IMR-90 (cell line): ENCODE measurements around the gene NOL6.
A peak's percentile ranks its signal among the peaks of the same experiment; 100 is the strongest.

Source experiments
- POLR2A ChIP-seq: IDR thresholded peaks from 2 replicates; pipeline ENCODE4 v1.6.1; 2012; ENCODE audit warnings: mild to moderate bottlenecking, low read depth, low read length
- TF ChIP-seq, protein P1 (sequence below): conservative IDR thresholded peaks from 2 replicates; pipeline ENCODE4 v1.5.1; 2012; ENCODE audit warnings: mild to moderate bottlenecking, low read depth, low read length, improper control_type of control experiment
- TF ChIP-seq, protein P2 (sequence below): fragments of 150-350 bp; IDR thresholded peaks from 2 replicates; pipeline ENCODE4 v1.6.1; 2017; ENCODE audit warnings: mild to moderate bottlenecking, antibody characterized with exemption, low read length, low read depth

DNA sequence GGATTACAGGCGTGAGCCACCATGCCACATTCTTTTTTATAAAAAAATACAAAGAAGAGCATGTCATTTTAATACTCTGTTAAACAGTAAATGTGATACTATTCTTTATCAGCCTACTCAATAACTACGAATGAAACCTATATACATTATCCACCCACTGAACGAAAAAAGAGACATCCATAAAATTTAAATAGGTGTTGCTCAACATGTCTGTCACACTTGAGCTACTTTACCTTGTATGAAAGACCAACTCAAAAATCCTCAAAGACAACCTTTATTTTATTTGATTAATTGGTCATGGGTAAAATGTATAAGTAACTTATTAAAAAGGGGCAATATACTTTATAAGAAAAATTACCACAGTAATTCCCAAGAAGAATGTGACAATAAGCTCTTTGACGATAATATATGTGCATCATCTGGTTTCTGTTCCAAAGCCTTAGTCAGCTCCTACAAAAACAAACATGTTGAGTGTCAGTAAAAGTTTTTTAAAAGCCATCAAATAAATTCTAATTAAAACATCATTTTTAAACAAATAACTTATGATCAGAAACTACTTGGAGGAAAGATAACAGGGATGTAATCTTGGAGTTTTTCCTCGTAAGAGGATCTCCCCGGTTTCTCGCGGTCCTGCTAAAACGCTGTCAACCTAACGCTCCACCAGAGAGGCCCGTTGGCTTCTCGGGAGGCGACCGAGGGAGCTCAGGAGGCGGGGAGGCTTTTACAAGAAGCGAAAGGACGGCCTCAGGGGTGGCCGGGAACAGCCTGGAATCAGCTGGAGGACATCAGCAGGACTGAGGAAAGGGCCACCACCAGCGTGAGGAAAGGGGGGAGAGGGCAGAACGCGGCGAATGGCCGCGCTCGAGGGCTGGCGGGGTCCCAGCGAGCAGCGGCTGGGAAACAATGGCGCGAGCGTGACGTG is 36.8 kb upstream of the NOL6 start:
- TF ChIP-seq, protein P1, sequence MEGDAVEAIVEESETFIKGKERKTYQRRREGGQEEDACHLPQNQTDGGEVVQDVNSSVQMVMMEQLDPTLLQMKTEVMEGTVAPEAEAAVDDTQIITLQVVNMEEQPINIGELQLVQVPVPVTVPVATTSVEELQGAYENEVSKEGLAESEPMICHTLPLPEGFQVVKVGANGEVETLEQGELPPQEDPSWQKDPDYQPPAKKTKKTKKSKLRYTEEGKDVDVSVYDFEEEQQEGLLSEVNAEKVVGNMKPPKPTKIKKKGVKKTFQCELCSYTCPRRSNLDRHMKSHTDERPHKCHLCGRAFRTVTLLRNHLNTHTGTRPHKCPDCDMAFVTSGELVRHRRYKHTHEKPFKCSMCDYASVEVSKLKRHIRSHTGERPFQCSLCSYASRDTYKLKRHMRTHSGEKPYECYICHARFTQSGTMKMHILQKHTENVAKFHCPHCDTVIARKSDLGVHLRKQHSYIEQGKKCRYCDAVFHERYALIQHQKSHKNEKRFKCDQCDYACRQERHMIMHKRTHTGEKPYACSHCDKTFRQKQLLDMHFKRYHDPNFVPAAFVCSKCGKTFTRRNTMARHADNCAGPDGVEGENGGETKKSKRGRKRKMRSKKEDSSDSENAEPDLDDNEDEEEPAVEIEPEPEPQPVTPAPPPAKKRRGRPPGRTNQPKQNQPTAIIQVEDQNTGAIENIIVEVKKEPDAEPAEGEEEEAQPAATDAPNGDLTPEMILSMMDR, result no peak
- peak; percentile 83 for TF ChIP-seq POLR2A
- TF ChIP-seq, protein P2, sequence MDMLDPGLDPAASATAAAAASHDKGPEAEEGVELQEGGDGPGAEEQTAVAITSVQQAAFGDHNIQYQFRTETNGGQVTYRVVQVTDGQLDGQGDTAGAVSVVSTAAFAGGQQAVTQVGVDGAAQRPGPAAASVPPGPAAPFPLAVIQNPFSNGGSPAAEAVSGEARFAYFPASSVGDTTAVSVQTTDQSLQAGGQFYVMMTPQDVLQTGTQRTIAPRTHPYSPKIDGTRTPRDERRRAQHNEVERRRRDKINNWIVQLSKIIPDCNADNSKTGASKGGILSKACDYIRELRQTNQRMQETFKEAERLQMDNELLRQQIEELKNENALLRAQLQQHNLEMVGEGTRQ, result no peak
